Activated CD8-positive, alpha-beta T cell treated with anti-CD3 and anti-CD28 coated beads, Interleukin-2, amount 10 ng/mL, durations not matched to agents 7 days and 5 days (primary cell): ENCODE results near the gene ZSCAN12. TPM values are rescaled to one million over a fixed set of nuclear protein-coding genes. Genes with fewer than 3 reads are reported as not detected.
A peak's percentile ranks its signal among the peaks of the same experiment; 100 is the strongest.
"Not testable (repeated sequence)": the region's sequence is repeated elsewhere in the genome, so short reads cannot be mapped to it uniquely, and the experiment has no call there.

Source experiments
- ATAC-seq: fragments of 150-1000 bp; cut with Tn5 transposase; one replicate; pipeline ENCODE4 v1.10.0; 2021; ENCODE audit warnings: moderate library complexity
- CTCF ChIA-PET: fragments of 350-600 bp; sonication (Branson Sonifier 250); formaldehyde crosslinking; loops from one replicate; lab custom pipeline; 2021; ENCODE audit warnings: antibody characterized with exemption; lab: Charles Lee
- POLR2A ChIA-PET: fragments of 350-600 bp; sonication (Branson Sonifier 250); formaldehyde crosslinking; loops from one replicate; lab custom pipeline; 2021; ENCODE audit warnings: antibody characterized with exemption; lab: Charles Lee
- DNase-seq: peaks from one replicate; pipeline ENCODE4 v3.0.0-alpha.2; 2020
- H3K27ac Mint-ChIP-seq: one replicate; pipeline ENCODE4 v1.8.0; 2021; ENCODE audit warnings: mild to moderate bottlenecking, mixed read lengths
- H3K27me3 Mint-ChIP-seq: one replicate; pipeline ENCODE4 v1.8.0; 2021; ENCODE audit warnings: low read depth, mixed read lengths
- H3K36me3 Mint-ChIP-seq: one replicate; pipeline ENCODE4 v1.8.0; 2021; ENCODE audit warnings: low read depth, mixed read lengths
- H3K4me1 Mint-ChIP-seq: one replicate; pipeline ENCODE4 v1.8.0; 2021; ENCODE audit warnings: low read depth, mixed read lengths
- H3K4me3 Mint-ChIP-seq: one replicate; pipeline ENCODE4 v1.8.0; 2021; ENCODE audit warnings: mild to moderate bottlenecking, mixed read lengths
- H3K9me3 Mint-ChIP-seq: one replicate; pipeline ENCODE4 v1.8.0; 2022; ENCODE audit warnings: mixed read lengths; ENCODE audit not compliant: insufficient read depth
- total RNA-seq, 2 experiments: library from RNA; stranded (reverse); gene quantifications; one replicate each; pipeline ENCODE4 v1.2.3, GENCODE V29; 2021

ZSCAN12 gene
- total RNA-seq = 10 to 100 TPM; 10.8 to 11.4 TPM

DNA sequence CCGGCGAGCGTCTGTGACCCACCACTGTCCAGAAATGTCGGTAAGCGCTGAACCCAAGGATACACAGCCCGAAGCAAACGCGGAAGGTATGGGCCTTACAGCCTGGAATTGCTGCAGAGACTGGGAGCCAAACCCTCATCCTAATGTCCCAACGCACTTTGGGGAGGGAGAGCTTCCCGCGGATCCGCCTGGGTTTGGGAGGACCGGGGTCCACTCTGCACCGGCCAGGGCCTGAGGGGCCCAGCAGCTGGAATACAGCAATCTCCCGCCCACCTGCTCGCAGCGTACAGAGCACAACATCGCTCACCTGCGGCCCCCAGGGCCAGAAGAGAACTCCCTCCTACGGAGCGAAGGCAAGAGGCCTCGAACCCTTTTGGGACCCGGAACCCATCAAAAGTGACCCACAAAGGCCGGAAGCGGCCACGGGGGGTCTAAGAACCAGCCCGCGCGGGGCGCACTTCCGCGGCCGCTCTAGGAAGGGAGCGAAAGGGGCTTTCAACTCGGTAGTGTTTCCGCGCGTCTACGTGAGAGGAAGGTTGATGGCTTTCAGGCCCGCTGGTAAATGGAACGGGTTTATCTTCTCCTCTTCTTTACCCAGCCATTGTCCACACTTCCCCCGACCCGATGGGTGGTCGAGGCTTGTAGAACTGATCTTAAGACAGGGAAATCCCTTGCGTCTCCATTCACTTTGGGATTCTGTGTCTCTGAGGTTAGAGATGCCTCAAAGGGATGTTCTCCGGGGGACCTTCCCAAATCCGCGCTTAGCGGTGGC, at the start of gene ZSCAN12:
Gene ZSCAN12, minus strand, starts transcription at position 398 of the 772 bp plus-strand sequence. CDS start 1,342 bp downstream, outside the sequence.
- peak; percentile 93 for ATAC-seq
- CTCF ChIA-PET = interaction anchor here (0.9 to 1.5 kb wide), 5 partner anchors 15 to 44 kb away, joined by 3 read pairs; partner anchors contain the start of gene ZSCAN23
- H3K4me3 Mint-ChIP-seq = peak within 1 kb of the TSS; percentile 93

DNA sequence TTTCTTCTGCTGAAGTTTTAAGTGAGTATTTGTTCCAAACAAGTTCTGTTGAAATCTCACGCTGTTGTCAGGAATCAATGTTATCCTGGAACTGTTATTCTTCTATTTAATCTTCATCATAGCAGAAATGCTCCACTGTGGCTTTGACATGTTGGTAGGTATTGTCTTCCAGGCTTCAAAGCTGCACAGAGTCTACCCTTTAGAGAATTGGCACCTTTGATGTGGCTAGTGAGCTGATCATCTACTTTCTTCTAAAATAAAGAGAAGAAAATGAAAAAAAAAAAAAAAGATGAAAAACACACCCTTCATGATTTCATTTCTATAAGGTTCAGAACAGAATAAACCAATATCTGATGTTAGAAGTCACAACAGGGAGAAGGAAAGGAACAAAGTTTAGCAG, 49.5 kb upstream of the ZSCAN12 start:
- DNase-seq = peak; percentile 35
- H3K4me1 Mint-ChIP-seq = peaks cover 34% of the 10 kb centered on the region
- POLR2A ChIA-PET = no interaction called here
- peaks cover 10% of the 10 kb centered on the region for H3K27me3 Mint-ChIP-seq
- ATAC-seq = peak; percentile 79
- CTCF ChIA-PET = interaction anchor here (1.2 to 2.3 kb wide), 3 partner anchors 13 to 94 kb away, joined by 3 to 5 read pairs (median 4); no protein-coding TSS in a partner anchor
- H3K27ac Mint-ChIP-seq = peak overlapping the region; percentile 23
- H3K4me3 Mint-ChIP-seq = no peak overlapping the region
- H3K36me3 Mint-ChIP-seq = peaks cover 15% of the 10 kb centered on the region
- H3K9me3 Mint-ChIP-seq = peaks cover 17% of the 10 kb centered on the region

More for the DNA sequence above, at the start of gene ZSCAN12:
- peaks cover 69% of the 10 kb centered on the region for H3K4me1 Mint-ChIP-seq
- H3K36me3 Mint-ChIP-seq = peaks cover 48% of the 10 kb centered on the region
- peak within 1 kb of the TSS; percentile 96 for H3K27ac Mint-ChIP-seq
- peaks cover 6% of the 10 kb centered on the region for H3K9me3 Mint-ChIP-seq
- peak; percentile 93 for DNase-seq
- POLR2A ChIA-PET = interaction anchor here (0.6 to 0.7 kb wide), 2 partner anchors 294 to 1266 kb away, joined by 3 to 4 read pairs; no protein-coding TSS in a partner anchor
- peaks cover 10% of the 10 kb centered on the region for H3K27me3 Mint-ChIP-seq

DNA sequence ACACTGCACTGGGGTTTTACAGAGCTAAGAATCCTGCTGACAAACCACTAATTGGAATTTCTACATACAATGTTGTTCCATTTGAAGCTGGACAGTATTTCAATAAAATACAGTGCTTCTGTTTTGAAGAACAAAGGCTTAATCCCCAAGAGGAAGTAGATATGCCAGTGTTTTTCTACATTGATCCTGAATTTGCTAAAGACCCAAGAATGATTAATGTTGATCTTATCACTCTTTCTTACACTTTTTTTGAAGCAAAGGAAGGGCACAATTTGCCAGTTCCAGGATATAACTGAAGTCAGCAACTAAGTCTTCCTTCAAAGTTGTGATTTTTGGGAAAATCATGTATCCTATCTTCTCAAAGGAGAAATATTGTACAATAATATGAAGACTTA, 48.0 kb upstream of the ZSCAN12 start:
- H3K27ac Mint-ChIP-seq, ATAC-seq, POLR2A ChIA-PET, DNase-seq, H3K27me3 Mint-ChIP-seq: not testable (repeated sequence)
- peaks cover 21% of the 10 kb centered on the region for H3K9me3 Mint-ChIP-seq
- CTCF ChIA-PET = interaction anchor here (1.9 to 2.3 kb wide), 2 partner anchors 91 to 95 kb away, joined by 4 to 5 read pairs; no protein-coding TSS in a partner anchor
- peaks cover 50% of the 10 kb centered on the region for H3K4me1 Mint-ChIP-seq
- peaks cover 27% of the 10 kb centered on the region for H3K36me3 Mint-ChIP-seq
- peak overlapping the region; percentile 67 for H3K4me3 Mint-ChIP-seq

DNA sequence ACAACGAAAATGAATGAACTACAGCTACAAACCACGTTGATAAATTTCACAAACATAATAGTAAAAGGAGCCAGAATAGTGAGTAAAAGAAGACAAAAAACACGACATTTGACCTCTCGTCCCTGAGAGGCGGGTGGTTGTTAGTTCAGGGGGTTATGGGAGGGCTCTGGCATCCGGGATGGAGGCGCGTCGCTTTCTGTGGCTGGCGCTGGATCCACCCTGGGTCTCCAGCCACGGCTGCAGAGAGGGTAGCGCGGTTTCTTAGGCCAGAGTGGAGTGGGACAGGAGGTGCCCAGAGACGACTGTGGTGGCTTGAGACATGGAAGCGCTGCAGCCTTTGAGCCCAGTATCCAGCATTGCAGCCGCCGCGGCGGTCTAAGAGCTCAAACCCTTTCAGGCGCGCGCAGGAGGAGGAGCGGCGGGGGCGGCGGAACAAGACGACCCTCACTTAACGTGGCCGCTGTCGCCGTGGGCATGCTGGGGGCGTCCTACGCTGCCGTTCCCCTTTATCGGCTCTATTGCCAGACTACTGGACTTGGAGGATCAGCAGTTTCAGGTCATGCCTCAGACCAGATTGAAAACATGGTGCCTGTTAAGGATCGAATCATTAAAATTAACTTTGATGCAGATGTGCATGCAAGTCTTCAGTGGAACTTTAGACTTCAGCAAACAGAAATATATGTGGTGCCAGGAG, 47.4 kb upstream of the ZSCAN12 start:
- peak; percentile 32 for DNase-seq
- H3K4me3 Mint-ChIP-seq = peak overlapping the region; percentile 67
- ChIA-PET CTCF (interaction anchor here (2.3 kb wide), 1 partner anchor 96 kb away, joined by 4 read pairs; no protein-coding TSS in a partner anchor), POLR2A (no interaction called here)
- peaks cover 2% of the 10 kb centered on the region for H3K27me3 Mint-ChIP-seq
- ATAC-seq = no peak
- peaks cover 54% of the 10 kb centered on the region for H3K4me1 Mint-ChIP-seq
- peak overlapping the region; percentile 0 for H3K27ac Mint-ChIP-seq
- H3K36me3 Mint-ChIP-seq = peaks cover 30% of the 10 kb centered on the region
- peaks cover 21% of the 10 kb centered on the region for H3K9me3 Mint-ChIP-seq

DNA sequence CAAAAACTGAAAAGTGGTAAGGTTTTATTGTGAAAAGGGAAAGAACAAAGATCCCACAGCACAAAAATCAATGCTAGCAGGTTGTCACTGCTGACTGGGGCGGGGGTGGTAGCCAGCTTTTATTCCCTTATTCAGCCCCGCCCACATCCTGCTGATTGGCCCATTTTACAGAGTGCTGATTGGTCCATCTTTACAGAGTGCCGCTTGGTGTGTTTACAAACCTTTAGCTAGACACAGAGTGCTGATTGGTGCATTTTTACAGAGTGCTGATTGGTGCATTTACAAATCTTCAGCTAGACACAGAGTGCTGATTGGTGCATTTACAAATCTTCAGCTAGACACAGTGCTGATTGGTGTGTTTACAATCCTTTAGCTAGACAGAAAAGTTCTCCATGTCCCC, 45.2 kb upstream of the ZSCAN12 start:
- H3K36me3 Mint-ChIP-seq = peaks cover 30% of the 10 kb centered on the region
- peak overlapping the region; percentile 100 for H3K27ac Mint-ChIP-seq
- ChIA-PET CTCF (interaction anchor here (1.0 to 1.5 kb wide), 2 partner anchors 46 to 98 kb away, joined by 3 read pairs; no protein-coding TSS in a partner anchor), POLR2A (interaction anchor here (1.2 kb wide), 1 partner anchor 19 kb away, joined by 3 read pairs; no protein-coding TSS in a partner anchor)
- not testable (repeated sequence) for H3K4me3 Mint-ChIP-seq, H3K27me3 Mint-ChIP-seq, ATAC-seq, DNase-seq
- H3K4me1 Mint-ChIP-seq = peaks cover 54% of the 10 kb centered on the region
- H3K9me3 Mint-ChIP-seq = peaks cover 21% of the 10 kb centered on the region

DNA sequence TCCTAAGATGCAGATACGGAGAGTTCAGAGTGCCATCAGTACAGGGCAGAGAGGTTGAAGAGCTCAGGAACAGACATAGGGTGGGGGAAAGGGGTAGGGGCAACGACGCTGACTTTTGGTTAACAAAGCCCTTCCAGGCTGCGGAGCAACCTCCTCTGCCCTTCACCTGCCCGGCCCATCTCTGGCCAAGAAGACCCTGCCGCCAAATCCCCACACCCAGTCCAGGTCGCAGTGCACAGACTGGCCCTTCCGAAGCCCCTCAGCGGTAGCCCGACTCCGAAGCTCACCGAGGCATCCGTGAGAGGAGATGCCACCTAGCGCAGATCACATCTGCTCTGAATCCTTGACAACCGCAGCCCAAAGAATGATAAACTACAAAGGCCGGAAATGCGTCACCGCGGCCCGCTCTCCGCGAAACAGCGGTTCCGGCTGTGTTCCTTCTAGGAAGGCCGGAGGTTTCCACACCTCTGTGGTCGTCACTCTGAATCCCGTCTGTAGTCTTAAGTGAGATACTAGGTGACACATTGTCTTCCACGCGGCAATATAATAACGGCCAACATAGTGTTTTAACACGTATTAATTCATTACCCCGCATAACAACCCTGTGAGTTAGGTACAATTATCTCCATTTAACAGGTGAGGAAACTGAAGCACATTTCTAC, 43.7 kb upstream of the ZSCAN12 start, which contains the start of gene ZSCAN23:
Gene ZSCAN23, minus strand, starts transcription at position 380 of the 662 bp plus-strand sequence. CDS start 7,225 bp downstream, outside the sequence.
- ATAC-seq = peak; percentile 93
- H3K27me3 Mint-ChIP-seq = peaks cover 2% of the 10 kb centered on the region
- peak; percentile 94 for DNase-seq
- peak within 1 kb of the TSS; percentile 100 for H3K27ac Mint-ChIP-seq
- ChIA-PET POLR2A (interaction anchor here (0.8 to 1.2 kb wide), 4 partner anchors 8 to 550 kb away, joined by 3 to 7 read pairs (median 3); a partner anchor contains a TSS), CTCF (interaction anchor here (1.0 to 1.7 kb wide), 5 partner anchors 17 to 96 kb away, joined by 3 to 5 read pairs (median 4); no protein-coding TSS in a partner anchor)
- H3K36me3 Mint-ChIP-seq = peaks cover 33% of the 10 kb centered on the region
- peaks cover 21% of the 10 kb centered on the region for H3K9me3 Mint-ChIP-seq
- H3K4me3 Mint-ChIP-seq = peak within 1 kb of the TSS; percentile 95
- peaks cover 45% of the 10 kb centered on the region for H3K4me1 Mint-ChIP-seq

DNA sequence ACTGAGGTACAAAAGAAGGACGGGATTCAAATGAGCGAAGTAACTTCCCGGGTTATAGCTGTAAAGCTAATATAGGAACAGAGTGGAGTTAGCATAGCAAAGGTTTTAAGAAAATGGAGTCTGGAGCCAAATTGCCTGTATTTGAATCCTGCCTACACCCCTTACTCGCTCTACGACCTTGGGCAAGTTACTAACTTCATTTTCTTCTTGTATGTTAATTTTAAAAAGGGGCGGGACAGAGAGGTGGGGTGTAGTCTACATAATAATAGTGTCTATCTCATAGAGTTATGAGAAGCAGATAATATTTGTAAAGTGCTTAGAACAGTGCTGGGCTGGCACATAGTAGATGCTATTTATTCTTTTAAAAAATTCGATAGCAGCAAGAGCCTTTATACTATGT, 43.0 kb upstream of the ZSCAN12 start:
- Mint-ChIP-seq H3K36me3 (peaks cover 33% of the 10 kb centered on the region), H3K27ac (peak overlapping the region; percentile 100), H3K4me1 (peaks cover 41% of the 10 kb centered on the region), H3K9me3 (peaks cover 21% of the 10 kb centered on the region), H3K27me3 (peaks cover 2% of the 10 kb centered on the region), H3K4me3 (peak overlapping the region; percentile 95)
- DNase-seq (no peak), ATAC-seq (peak; percentile 5)
- CTCF ChIA-PET = interaction anchor here (1.0 to 1.7 kb wide), 4 partner anchors 17 to 97 kb away, joined by 3 to 5 read pairs (median 4); no protein-coding TSS in a partner anchor
- POLR2A ChIA-PET = interaction anchor here (0.8 to 1.2 kb wide), 4 partner anchors 8 to 549 kb away, joined by 3 to 7 read pairs (median 3); a partner anchor contains a TSS

DNA sequence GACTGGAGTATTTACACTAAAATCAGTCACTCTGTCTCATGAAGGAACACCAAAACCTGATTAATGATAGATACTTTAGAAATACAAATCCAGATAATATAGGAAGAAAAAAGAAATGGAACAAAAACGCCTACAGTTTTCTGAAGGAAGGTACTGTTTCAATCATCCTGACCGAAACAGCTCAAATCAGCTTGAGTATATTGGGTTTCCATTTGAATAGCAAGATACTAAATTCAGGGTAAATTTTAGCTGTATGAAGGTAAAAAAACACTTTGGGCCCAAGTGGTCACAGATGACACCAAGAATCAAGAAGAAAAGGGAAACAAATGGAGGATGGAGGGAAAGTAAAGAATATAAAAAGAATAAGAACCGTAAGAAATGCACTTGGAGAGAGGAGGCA, 36.9 kb upstream of the ZSCAN12 start:
- ChIA-PET CTCF (interaction anchor here (1.1 kb wide), 1 partner anchor 13 kb away, joined by 3 read pairs; no protein-coding TSS in a partner anchor), POLR2A (no interaction called here)
- Mint-ChIP-seq H3K9me3 (no peaks in the 10 kb centered on the region), H3K27me3 (peaks cover 4% of the 10 kb centered on the region), H3K4me1 (no peaks in the 10 kb centered on the region), H3K4me3 (no peak overlapping the region), H3K36me3 (peaks cover 3% of the 10 kb centered on the region), H3K27ac (no peak overlapping the region)
- DNase-seq = no peak
- ATAC-seq = no peak

DNA sequence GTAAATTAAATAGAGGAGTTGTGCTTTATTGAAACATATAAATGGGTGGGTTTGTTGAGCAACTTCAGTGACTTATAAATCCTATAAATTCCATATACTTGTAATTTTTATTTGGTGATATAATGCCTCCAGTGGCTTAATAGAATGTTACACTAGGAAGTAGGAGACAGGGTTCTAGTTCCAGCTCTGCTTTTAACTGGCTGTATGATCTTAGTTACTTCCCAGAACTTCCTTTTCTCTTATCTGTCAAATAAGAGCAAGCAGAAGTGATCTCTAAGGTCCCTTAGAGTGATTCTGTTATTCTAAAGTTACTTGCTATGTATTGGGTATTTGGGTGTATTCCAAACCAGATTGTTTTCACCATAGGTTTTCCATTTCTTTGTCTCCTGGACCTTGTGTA, 33.6 kb upstream of the ZSCAN12 start:
- H3K4me1 Mint-ChIP-seq = peaks cover 10% of the 10 kb centered on the region
- ATAC-seq (no peak), DNase-seq (no peak)
- POLR2A ChIA-PET = no interaction called here
- H3K27me3 Mint-ChIP-seq = peaks cover 3% of the 10 kb centered on the region
- H3K36me3 Mint-ChIP-seq = peaks cover 5% of the 10 kb centered on the region
- H3K27ac Mint-ChIP-seq = no peak overlapping the region
- no peaks in the 10 kb centered on the region for H3K9me3 Mint-ChIP-seq
- CTCF ChIA-PET = interaction anchor here (1.3 to 1.4 kb wide), 2 partner anchors 20 to 31 kb away, joined by 3 to 4 read pairs; no protein-coding TSS in a partner anchor
- no peak overlapping the region for H3K4me3 Mint-ChIP-seq

DNA sequence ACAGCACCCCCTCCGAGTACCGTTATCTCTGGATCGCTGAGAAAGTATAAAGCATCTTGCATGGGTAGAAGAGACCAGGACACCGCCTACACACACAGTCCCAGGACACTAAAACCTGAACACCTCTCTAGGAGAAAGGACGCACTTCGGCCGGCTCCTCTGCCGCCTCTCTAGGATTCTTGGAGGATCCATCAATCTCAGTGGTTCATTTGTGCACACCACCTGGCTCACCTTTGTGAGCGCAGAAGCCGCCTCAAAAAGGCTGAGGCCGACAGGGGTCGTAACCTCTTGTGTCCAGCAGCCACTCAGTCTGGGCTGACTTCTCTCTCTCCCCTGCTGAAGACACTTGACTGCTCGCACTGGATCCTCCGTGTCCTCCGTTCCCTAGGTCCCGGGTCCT, 30.2 kb upstream of the ZSCAN12 start:
- Mint-ChIP-seq H3K27ac (no peak overlapping the region), H3K27me3 (peaks cover 3% of the 10 kb centered on the region), H3K4me1 (peaks cover 38% of the 10 kb centered on the region), H3K9me3 (peaks cover 4% of the 10 kb centered on the region), H3K36me3 (peaks cover 18% of the 10 kb centered on the region), H3K4me3 (no peak overlapping the region)
- no peak for ATAC-seq
- no peak for DNase-seq
- POLR2A ChIA-PET = no interaction called here
- CTCF ChIA-PET = no interaction called here
